GM12801 (cell line): ENCODE data around the gene SLC22A17.

Experiments
- CTCF ChIP-seq: IDR thresholded peaks from one replicate; pipeline ENCODE4 v1.5.1; 2011; ENCODE audit warnings: control low read depth; ENCODE audit not compliant: insufficient read length; ENCODE audit errors: extremely low read depth

The SLC22A17 gene

GRCh38 chr14:23344481-23344880 is 8.2 kb downstream of the SLC22A17 start:
- no peak for TF ChIP-seq CTCF

- TF ChIP-seq CTCF, result no peak
Observed at GRCh38 chr14:23339506-23340268, 13.0 kb downstream of the SLC22A17 start.

- no peak for TF ChIP-seq CTCF
Observed at GRCh38 chr14:23335623-23336022, 17.1 kb downstream of the SLC22A17 start.

GRCh38 chr14:23327947-23328744 is 24.5 kb downstream of the SLC22A17 start:
- TF ChIP-seq CTCF, result peak; percentile 82

- TF ChIP-seq CTCF, result no peak
Observed at GRCh38 chr14:23326491-23327332, 26.0 kb downstream of the SLC22A17 start.

GRCh38 chr14:23324993-23325392 is 27.7 kb downstream of the SLC22A17 start:
- no peak for TF ChIP-seq CTCF

- TF ChIP-seq CTCF, result no peak
Observed at GRCh38 chr14:23324455-23324846, 28.2 kb downstream of the SLC22A17 start.
